Measurements from ENCODE around the gene CEP55.

The CEP55 gene

GRCh38 chr10:93471110-93471651 lies 25.2 kb upstream of the CEP55 start:
- no peak for DNase-seq

- no peak for DNase-seq
Observed at GRCh38 chr10:93473161-93473560, 23.3 kb upstream of the CEP55 start.

- no peak for DNase-seq
Observed at GRCh38 chr10:93473804-93474472, 22.5 kb upstream of the CEP55 start.

GRCh38 chr10:93475227-93475626 lies 21.2 kb upstream of the CEP55 start:
- DNase-seq, result no peak

GRCh38 chr10:93475871-93476270 lies 20.5 kb upstream of the CEP55 start:
- no peak for DNase-seq

- DNase-seq, result no peak
Observed at GRCh38 chr10:93476756-93477155, 19.7 kb upstream of the CEP55 start.

GRCh38 chr10:93478873-93479272 lies 17.5 kb upstream of the CEP55 start:
- DNase-seq, result no peak

- DNase-seq, result no peak
Observed at GRCh38 chr10:93481637-93482144, 14.7 kb upstream of the CEP55 start.

GRCh38 chr10:93482145-93482834 lies 14.1 kb upstream of the CEP55 start, which contains the start of gene MYOF:
Gene MYOF, minus strand, starts transcription at chr10:93482334. Its CDS starts 140 bp downstream, at chr10:93482194.
- peak; percentile 65 for DNase-seq

GRCh38 chr10:93485690-93486089 lies 10.7 kb upstream of the CEP55 start:
- DNase-seq, result no peak

- no peak for DNase-seq
Observed at GRCh38 chr10:93488956-93489528, 7.4 kb upstream of the CEP55 start.

GRCh38 chr10:93491602-93492121 lies 4.8 kb upstream of the CEP55 start:
- DNase-seq, result no peak

GRCh38 chr10:93493162-93493561 lies 3.2 kb upstream of the CEP55 start:
- DNase-seq, result no peak

GRCh38 chr10:93494494-93494893 lies 1.9 kb upstream of the CEP55 start:
- no peak for DNase-seq

GRCh38 chr10:93495654-93496321 lies 624 bp upstream of the CEP55 start:
- peak; percentile 72 for DNase-seq

GRCh38 chr10:93498166-93498565 lies 1.8 kb downstream of the CEP55 start:
- DNase-seq, result no peak

GRCh38 chr10:93501650-93502049 lies 5.2 kb downstream of the CEP55 start:
- no peak for DNase-seq

- no peak for DNase-seq
Observed at GRCh38 chr10:93503075-93503474, 6.7 kb downstream of the CEP55 start.

- no peak for DNase-seq
Observed at GRCh38 chr10:93505075-93505474, 8.7 kb downstream of the CEP55 start.

- no peak for DNase-seq
Observed at GRCh38 chr10:93509816-93510215, 13.4 kb downstream of the CEP55 start.

- DNase-seq, result no peak
Observed at GRCh38 chr10:93512565-93512964, 16.2 kb downstream of the CEP55 start.

- peak; percentile 68 for DNase-seq
Observed at GRCh38 chr10:93513091-93513490, 16.7 kb downstream of the CEP55 start.

GRCh38 chr10:93514521-93514920 lies 18.1 kb downstream of the CEP55 start:
- DNase-seq, result peak; percentile 94
